GM19238 (cell line): Measurements from ENCODE around the gene SEC63.
"Not testable (repeated sequence)": the region's sequence is repeated elsewhere in the genome, so short reads cannot be mapped to it uniquely, and the experiment has no call there.

Source experiments
- DNase-seq: peaks from one replicate; pipeline ENCODE4 v3.0.0; 2011; ENCODE audit warnings: low spot score; ENCODE audit not compliant: insufficient read length

Gene SEC63

DNA sequence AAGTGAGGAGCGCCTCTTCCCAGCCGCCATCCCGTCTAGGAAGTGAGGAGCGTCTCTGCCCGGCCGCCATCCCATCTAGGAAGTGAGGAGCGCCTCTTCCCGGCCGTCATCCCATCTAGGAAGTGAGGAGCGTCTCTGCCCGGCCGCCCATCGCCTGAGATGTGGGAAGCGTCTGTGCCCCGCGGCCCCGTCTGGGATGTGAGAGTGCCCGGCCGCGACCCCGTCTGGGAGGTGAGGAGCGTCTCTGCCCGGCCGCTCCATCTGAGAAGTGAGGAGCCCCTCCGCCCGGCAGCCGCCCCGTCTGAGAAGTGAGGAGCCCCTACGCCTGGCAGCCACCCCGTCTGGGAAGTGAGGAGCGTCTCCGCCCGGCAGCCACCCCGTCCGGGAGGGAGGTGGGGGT lies 23.8 kb downstream of the SEC63 start:
- DNase-seq, result not testable (repeated sequence)

DNA sequence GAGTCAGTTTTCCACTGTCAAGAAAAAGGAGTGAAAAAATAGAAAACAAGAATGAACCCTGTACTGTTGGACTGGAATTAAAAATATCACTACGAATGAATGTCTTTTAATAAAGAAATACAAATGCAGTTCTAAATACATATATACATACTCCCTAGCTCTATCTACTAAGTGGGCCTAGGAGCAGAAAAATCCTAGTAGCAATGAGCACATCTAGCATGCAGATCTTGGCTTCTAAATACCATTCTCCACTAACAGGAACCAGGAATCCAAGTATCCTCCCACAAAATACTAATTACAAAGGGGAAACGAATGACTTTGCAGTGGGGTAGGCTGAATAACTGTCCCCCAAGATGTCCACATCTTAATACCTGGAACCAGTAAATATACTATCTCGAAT lies 25.4 kb downstream of the SEC63 start:
- no peak for DNase-seq

DNA sequence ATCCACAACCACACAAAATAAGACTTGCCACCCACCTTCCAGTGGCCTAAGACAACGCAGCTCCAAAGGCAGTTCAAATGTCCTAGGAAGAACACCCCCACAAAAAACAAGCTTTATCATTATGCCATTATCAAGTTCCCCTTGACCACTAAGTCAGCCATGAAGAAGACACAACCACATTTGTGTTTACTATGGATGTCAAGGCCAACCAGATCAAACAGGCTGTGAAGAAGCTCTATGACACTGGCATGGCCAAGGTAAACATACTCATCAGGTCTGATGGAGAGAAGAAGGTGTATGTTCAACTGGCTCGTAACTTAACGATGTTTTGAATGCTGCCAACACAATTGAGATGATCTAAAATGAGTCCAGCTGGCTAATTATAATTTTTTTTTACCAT lies 26.1 kb downstream of the SEC63 start:
- DNase-seq, result no peak

DNA sequence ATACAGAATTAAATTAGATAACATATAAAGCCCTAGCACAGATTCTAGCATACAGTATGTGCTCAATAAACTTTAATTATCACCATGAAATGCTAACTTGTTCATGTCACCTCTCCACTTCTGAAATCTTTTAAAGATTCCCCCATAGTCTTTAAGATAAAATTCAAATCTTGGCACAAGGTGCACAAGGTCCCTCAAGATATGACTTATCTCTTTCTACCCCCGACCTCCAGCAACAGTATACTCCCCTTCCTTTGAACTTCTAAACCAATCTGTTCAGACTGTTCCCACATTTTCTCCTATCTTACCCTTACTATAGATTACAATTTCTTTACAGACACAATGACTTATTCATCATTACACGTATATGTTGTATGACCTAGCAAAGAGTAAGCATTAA lies 29.0 kb downstream of the SEC63 start:
- no peak for DNase-seq

DNA sequence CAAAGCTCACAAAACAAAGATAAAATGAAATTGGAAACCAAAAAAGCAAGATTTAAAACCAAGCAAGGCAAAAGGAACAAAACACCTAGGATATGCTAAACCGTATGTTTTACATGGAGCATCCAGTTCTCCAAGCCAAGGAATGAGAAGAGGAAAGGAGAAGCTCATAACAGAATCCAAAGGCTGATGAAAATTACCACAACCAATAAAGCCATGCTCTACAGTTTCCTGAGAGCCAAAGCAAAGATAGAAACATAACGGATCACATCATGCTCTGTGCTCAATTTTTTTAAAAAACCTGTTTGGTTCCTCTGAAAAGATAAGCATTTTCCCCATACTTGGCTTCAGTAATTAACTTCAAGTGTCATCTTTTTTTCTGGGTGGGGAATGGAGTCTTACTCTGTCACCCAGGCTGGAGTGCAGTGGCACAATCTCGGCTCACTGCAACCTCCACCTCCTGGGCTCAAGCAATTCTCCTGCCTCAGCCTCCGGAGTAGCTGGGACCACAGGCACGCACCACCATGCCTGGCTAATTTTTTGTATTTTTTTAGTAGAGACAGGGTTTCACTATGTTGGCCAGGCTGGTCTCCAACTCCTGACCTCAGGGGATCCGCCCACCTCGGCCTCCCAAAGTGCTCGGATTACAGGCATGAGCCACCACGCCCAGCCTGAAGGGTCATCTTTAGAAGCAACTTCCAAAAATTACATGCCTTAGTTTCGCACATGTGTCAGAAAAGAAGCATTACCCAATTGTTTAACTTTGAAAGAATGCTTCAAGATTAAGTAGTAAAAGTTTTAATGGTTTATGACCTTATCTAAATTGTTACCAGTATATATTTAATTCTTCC lies 31.1 kb downstream of the SEC63 start:
- DNase-seq, result not testable (repeated sequence)

DNA sequence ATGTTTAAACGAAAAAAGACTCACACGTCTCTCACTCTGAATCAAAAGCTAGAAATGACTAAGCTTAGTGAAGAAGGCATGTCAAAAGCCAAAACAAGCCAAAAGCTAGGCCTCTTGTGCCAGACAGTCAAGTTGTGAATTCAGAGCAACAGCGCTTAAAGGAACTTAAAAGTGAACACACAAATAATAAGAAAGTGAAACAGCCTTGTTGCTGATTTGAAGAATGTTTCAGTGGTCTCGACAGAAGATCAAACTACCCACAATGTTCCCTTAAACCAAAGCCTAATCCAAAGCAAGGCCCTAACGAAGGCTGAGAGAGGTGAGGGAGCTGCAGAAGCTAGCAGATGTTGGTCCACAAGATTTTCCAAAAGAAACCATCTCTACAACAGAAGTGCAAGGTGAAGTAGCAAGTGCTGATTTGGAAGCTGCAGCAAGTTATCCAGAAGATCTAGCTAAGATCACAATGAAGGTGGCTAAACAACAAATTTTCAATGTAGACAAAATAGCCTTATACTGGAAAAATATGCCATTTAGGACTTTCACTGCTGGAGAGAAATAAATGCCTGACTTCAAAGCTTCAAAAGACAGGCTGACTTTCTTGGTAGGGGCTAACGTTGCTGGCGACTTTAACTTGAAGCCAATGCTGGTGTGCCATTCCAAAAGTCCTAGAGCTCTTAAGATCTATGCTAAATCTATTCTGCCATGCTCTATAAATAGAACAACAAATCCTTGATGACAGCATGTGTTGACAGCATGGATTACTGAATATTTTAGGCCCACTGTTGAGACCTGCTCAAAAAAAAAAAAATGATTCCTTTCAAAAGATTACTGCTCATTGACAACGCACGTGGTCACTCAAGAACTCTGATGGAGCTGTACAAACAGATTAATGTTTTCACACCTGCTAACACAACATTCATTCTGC lies 40.3 kb downstream of the SEC63 start:
- no peak for DNase-seq

DNA sequence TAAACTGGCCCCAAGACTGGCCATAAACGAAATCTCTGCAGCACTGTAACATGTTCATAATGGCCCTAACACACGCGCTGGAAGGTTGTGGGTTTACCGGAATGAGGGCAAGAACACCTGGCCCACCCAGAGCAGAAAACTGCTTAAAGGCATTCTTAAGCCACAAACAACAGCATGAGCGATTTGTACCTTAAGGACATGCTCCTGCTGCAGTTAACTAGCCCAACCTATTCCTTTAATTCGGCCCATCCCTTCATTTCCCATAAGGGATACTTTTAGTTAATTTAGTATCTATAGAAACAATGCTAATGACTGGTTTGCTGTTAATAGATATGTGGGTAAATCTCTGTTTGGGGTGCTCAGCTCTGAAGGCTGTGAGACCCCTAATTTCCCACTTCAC lies 41.0 kb downstream of the SEC63 start:
- DNase-seq, result not testable (repeated sequence)

DNA sequence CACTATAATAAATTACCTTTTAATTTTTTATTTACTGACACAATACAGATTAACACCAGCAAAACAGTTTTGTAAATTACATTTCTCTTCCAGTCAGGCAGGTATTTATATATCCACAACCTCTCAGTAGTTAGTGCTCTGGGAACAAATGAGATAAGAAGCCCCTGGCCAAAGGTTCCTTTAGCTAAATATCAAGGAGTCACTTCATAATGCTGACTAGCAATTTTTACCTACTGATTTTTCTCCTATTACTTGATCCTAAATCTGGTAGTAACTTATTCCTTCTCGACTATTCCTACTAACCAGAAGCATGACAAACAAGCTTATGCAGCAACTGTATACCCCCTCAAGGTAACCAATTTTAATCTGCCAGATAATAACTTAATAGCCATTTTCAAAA lies 46.3 kb downstream of the SEC63 start:
- no peak for DNase-seq

DNA sequence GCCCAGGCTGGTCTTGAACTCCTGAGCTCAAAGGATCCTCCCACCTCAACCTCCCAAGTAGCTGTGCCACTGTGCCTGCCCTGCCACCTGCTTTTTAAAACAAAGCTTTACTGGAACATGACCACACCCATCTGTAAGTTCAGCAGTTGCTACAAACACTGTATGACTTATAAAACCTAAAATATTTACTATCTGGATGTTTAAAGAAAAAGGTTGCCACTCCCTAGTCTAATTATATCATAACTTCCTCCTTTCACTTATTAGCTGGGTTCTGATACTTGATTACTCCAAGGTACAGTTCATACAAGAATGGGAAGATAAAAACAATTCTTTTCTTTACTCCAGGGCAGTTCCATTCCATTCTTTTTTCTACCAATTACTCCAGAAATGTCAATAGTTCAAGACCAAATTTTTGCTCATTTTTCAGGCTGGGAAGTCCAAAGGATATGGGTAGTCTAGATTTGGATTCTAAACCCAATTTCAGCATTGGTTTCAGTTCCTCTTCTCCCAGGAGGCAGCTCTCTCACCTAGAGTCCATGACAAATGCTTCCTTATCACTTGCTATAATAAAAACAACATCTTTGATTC lies 63.1 kb downstream of the SEC63 start:
- DNase-seq, result no peak

DNA sequence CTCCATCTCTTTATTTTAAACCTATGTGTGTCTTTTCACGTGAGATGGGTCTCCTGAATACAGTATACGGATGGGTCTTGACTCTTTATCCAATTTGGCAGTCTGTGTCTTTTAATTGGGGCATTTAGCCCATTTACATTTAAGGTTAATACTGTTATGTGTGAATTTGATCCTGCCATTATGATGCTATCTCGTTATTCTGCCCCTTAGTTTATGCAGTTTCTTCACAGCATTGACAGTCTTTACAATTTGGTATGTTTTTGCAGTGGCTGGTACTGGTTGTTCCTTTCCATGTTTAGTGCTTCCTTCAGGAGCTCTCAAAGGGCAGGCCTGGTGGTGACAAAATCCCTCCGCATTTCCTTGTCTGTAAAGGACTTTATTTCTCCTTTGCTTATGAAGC lies 67.6 kb downstream of the SEC63 start:
- DNase-seq, result not testable (repeated sequence)

DNA sequence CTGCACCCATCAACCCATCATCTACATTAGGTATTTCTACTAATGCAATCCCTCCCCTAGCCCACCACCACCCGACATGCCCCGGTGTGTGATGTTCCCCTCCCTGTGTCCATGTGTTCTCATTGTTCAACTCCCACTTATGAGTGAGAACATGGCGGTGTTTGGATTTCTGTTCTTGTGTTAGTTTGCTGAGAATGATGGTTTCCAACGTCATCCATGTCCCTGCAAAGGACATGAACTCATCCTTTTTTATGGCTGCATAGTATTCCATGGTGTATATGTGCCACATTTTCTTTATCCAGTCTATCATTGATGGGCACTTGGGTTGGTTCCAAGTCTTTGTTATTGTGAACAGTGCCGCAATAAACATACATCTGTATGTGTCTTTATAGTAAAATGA lies 72.1 kb downstream of the SEC63 start:
- not testable (repeated sequence) for DNase-seq

DNA sequence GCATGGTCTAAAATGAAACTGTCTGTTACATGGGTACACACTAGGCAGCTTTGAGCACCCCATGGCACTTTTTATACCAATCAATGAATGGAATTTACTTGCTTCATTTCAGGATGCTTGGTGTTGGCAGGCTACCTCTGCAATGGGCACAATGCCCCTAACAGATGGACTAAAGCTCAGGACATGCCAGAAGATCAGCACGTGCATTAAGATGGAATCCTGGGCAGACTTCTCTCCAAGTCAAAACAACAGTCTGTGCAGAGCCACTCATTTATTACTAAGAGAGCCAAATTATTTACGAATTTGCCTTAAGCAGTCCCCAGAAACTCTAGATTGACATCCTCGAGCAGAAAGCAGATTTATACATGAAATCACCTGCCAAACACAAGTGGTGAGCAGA lies 78.1 kb downstream of the SEC63 start:
- no peak for DNase-seq

DNA sequence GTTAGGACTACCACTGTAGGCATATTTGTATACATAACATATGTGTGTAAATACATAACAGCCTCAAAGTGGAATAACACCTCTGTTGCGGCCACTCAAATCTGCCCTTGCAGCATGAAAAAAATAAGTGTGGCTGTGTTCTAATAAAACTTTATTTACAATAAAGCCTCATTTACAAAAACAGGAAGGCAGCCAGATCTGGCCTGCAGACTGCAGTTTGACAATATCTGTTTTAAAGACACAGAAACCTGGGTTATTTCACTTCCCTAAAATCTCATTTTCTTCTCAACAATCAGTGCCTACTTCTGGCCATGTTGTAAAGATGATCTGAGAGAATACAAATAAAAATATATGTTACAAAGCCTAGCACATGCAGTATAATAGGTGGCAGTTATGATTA lies 80.0 kb downstream of the SEC63 start:
- no peak for DNase-seq

DNA sequence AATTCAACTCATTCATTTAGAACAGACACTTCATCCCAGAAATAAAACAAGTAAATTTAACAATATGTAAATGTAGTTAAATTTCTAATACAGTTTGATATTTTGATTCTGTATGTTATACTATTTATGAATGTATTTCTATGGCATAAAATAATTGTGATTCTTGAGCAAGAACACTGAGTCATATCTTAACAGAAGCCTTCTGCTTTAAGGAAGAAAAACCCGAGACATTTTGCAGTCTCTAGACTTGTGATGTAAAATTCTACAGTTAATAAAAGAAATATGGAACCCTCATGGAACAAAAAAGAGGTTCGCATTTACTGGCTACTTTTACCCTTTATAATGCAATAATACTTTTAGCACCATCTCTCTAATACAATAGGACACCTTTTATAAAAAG lies 86.0 kb downstream of the SEC63 start:
- no peak for DNase-seq

DNA sequence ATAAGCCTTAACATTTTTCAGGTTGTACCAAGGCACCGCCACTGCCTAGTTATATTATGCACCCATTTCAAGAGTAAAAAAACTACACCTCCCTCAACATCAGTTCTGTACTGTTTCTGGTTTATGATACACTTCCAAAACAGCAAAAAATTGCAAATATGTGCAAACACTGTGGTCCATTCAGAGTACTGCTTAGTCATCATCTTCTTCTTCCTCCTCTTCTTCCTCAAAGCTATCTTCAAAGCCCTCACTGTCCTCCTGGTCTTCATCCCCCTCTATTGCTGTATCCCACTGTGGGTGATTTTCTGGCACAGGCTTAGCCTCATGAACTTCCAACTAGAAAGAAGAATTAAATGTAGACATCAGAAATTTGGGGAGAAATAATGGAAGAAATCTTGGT lies 86.5 kb downstream of the SEC63 start:
- DNase-seq, result not testable (repeated sequence)

DNA sequence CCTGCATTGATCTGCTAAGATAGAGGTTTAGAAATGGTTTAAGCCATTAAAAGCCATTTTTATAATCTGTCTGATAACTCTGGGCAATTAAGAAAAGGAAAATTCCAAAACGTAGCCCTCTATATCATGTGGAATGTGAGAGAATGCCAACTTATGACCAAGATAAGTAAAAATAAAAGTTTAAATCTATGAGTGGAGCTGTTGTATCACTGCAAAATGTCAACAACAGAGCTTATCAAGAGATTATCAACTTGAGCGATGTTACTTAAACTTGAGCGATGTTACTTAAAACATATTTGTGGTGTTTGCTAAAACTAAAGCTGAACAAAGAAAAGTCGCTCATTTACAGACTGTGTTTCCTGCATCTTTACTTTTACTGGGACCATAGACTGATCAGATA lies 87.0 kb downstream of the SEC63 start:
- no peak for DNase-seq

DNA sequence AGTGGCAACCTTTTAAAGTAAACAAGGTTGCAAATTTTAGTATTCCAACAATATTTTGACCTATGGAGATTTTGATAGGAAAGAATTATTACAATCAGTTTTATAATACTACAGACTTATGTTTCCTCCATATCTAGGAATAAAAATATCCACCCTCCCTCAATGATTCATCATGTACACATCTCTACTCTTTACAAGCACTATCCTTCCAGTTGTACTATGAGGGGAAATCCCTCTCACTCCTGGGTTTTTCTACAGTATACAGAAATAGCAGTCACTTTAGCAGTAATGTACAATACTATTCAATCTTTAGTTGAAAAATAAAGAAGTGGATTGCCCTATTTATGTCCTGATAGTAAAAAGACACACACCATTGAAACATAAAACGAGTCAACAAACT lies 87.6 kb downstream of the SEC63 start:
- DNase-seq, result no peak

DNA sequence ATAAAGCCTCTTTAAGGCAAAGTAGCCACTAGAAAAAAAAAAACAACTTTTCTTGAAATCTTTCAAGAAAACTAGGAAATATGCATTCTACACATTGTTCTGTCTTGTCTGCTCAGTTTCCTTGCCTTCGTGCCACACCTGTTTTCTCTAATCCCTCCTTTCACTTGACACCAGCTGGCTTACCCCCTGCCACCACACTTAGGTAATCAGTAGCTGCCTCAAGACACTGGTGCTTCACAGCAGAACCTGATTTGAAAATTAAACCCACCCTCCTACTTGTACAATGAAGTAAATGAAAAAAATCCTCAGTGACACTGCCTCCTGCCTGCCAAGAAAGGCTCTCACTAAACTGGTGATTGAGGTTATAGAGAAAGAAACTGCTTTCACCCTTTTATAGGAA lies 88.1 kb downstream of the SEC63 start:
- DNase-seq, result no peak

DNA sequence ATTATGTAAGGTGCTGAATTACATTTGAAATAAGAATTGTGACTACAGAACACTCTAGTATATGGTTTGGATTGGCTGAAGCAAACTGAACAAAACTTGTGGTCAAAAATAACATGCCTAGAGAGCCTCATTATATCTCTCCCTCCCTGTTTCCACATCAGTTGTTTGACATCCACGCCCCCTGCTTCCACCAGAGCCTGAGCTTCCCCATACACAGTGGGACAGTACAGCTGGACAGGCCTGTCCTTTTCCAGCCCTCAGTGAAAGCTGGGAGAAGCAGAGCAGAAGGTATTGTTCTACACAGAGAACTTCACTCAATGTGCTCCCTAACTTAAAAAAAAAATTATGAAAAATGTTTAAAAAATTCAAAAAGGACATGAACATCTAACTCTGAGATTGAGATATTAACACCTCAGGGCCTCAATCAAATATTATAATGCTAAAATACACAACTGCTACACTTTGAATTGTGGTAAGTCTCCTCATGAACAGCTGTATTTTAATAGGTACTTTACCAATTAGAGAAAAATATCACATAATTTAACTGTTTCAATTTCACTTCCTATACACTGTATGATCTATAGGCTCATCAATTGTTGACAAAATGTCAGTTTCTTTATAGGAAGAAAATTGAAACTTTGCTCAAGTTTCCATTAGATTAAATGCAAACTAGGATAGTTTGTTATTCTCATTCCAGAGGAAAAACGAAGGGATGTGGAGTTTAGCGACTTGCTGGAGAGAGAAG lies 89.0 kb downstream of the SEC63 start:
- no peak for DNase-seq

DNA sequence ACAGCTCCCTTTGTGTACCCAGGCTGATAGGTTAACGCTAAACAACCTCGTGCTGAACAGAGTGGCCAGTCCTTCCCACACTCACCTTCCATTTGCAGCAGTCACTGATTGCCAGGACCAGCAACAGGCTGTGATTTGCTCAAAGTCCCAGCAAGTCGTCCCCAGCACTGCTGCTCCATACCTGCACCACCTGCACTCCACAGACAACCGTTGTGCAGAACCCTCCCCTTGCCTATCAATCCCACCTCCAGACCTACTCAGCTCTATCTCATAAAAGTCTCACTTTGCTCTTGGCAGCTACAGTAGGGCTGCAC lies 90.7 kb downstream of the SEC63 start:
- no peak for DNase-seq

DNA sequence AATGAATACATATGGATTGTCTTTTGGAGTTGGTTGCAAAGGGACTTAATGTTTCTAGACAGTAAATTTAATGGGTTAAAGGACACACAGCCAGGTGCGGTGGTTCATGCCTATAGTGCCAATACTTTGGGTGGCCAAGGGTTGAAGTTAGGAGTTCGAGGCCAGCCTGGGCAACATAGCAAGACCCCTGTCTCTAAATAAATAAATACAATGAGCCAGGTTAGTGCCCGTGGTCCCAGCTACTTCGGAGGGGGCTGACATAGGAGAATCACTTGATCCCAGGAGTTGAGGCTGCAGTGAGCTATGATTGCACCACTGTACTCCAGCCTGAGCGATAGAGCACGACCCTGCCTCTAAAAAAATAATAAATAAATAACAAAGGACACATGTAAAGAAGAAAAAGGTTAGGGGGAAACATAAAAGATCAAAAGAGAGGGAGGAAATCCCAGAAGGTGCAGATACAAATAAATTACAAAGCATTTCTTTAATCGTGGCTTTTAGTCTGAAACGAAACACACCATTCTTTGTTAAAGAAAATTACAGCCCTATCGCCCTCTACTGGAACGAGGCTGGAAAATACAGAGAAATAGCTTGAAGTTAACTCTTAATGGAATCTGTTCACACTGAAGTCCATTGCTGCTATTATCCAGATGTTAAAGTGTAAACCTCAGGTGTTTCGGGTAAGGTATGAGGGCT lies 91.3 kb downstream of the SEC63 start:
- DNase-seq, result no peak
